Measurements from ENCODE around the gene FFAR3.
"Not testable (repeated sequence)": the region's sequence is repeated elsewhere in the genome, so short reads cannot be mapped to it uniquely, and the experiment has no call there.

FFAR3 gene

GRCh38 chr19:35351411-35352176 is 6.7 kb upstream of the FFAR3 start:
- no peak for DNase-seq

DNA sequence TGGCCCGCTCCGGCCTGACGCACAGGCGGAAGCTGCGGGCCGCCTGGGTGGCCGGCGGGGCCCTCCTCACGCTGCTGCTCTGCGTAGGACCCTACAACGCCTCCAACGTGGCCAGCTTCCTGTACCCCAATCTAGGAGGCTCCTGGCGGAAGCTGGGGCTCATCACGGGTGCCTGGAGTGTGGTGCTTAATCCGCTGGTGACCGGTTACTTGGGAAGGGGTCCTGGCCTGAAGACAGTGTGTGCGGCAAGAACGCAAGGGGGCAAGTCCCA is 6.1 kb upstream of the FFAR3 start:
- DNase-seq: no peak

- DNase-seq: peak; percentile 67
These were observed 5.6 kb upstream of the FFAR3 start for GRCh38 chr19:35352448-35353304.

GRCh38 chr19:35353635-35354034 is 4.6 kb upstream of the FFAR3 start:
- DNase-seq: peak; percentile 30

DNA sequence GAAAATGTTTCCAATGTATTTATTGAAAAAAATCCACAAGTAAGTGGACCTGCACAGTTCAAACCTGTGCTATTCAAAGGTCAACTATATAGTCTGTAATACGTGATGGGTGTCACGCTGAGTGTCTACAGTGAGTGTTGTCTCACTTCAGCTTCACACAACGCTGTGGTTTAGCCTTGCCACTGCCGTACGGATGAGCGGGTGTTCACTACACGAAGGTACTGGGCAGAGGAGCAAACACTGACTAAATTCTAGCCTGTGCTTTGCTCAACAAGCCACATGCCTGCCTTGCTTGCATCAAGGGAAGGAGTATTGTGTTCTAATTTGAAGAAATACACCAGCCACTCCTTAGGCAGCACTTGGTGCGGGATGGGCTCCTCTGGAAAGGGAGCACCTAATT is 3.4 kb upstream of the FFAR3 start:
- no peak for DNase-seq

DNA sequence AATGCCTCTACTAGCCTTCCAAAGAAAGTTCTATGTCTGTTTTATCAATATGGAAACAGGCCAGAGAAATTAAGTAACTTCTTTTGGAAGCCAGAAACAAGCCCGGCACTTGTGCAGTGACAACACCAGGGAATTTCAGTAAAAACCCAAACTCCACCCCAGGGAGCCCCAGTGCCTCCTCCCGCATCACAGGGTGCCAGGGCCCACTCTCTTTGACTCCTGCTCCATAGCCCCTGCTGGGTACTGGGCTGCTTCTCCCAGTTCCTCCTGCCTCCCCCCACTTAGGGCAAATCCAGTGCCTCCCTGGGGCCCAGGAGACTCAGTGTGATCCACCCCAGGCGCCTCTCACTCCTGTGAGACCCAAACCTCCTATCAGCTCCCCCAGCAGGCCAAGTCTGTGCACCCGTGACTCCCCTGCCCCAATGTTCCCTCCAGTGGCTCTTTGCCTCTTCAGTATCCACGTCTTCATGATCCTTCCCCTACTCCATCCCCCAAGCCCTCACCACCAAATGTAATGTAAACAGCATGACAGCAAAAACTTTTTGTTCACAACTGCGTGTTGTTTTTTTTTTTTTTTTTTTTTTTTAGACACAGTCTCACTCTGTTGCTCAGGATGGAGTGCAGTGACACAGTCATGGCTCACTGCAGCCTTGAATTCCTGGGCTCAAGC is 2.3 kb upstream of the FFAR3 start:
- DNase-seq: no peak

GRCh38 chr19:35358834-35359233 is 574 bp downstream of the FFAR3 start:
- DNase-seq: not testable (repeated sequence)

- not testable (repeated sequence) for DNase-seq
These were observed 1.1 kb downstream of the FFAR3 start for GRCh38 chr19:35359395-35359794.

DNA sequence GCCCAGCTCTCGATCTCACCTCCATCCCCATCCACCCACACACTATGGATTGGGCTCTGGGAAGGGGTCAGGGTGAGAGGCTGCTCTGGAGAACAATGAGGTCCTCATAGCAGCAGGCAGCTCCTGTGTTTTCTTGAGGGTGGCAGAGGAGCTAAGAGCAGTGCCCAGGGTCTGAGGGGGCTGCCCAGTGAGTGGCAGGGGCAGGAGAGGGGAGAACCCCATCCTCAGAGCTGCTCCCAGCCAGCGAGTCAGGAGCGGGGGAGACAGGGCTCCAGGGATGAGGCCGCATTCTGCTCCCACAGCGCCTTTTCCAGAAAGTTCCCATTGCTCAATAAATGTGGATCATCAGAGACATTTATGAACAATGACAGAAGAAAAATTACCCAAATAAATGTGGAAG is 1.8 kb downstream of the FFAR3 start:
- not testable (repeated sequence) for DNase-seq

- DNase-seq: no peak
These were observed 2.7 kb downstream of the FFAR3 start for GRCh38 chr19:35360880-35361420.

DNA sequence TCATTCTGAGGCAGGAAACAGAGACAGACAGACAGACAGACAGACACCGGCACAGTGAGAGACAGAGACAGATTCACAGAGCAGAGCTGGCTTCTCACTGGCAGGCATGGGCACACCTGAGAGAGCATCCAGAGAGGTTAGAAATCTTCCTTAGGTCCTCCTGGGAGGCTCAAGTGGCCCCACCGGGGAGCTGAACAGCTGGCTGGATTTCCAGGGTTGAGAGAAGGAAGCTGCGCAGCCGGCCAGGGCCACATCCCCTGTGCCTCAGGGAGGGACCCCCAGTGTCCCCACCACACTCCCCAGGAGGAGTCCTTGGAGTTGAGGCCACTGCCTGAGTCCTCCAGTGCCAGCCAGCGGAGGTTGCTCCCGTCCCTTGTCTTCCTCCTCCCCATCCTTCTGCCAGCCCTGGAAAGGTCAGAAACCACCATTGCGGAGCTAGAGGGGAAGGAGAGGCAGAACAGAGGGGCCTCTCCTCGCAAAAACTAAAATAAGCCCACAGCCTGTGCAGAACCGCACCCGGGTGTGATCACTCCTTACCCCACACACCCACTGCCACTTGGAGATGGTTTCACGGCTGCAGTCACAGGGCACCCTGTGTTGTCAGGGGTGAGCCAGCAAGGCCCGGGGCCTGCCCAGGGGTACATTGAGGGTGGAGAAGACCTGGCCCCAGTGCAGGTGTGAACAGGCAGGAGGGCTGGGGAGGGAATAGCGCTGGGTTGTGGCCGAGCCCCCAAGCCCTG is 4.2 kb downstream of the FFAR3 start:
- no peak for DNase-seq

- no peak for DNase-seq
These were observed 4.8 kb downstream of the FFAR3 start for GRCh38 chr19:35363001-35363590.

DNA sequence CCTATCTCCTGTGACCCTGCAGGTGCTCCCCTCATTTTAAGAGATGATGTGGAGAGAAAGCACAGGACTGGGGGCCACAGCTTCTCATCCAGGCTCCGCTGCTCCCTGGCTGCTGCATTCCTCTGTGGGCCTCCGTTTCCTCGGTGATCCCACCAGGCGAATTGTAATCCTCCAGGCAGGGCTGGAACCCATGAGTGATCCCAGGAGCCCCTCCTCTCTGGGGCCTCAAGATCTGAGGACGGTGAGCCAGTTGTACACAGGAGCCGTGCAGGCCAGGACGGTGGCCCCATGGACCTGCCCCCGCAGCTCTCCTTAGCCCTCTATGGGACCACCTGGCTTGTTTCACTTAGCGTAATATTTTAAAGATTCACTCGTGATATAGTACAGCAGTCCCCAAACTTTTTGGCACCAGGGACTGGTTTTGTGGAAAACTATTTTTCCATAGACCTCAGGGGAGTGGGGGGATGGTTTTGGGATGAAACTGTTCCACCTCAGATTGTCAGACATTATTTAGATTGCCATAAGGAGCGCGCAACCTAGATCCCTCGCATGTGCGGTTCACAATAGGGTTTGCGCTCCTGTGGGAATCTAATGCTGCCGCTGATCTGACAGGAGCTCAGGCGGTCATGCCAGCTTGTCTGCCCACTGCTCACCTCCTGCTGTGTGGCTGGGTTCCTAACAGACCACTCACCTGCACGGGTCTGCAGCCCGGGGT is 5.6 kb downstream of the FFAR3 start:
- no peak for DNase-seq

- DNase-seq: no peak
These were observed 7.0 kb downstream of the FFAR3 start for GRCh38 chr19:35365303-35365702.

- no peak for DNase-seq
These were observed 10.1 kb downstream of the FFAR3 start for GRCh38 chr19:35368378-35368777.

GRCh38 chr19:35369522-35369921 is 11.3 kb downstream of the FFAR3 start:
- no peak for DNase-seq

- DNase-seq: no peak
These were observed 12.5 kb downstream of the FFAR3 start, which contains the start of gene GPR42 for GRCh38 chr19:35370722-35371121. Gene GPR42 (plus strand): TSS chr19:35371068. CDS start chr19:35371360, 292 bp downstream.

GRCh38 chr19:35373492-35373891 is 15.2 kb downstream of the FFAR3 start:
- no peak for DNase-seq

DNA sequence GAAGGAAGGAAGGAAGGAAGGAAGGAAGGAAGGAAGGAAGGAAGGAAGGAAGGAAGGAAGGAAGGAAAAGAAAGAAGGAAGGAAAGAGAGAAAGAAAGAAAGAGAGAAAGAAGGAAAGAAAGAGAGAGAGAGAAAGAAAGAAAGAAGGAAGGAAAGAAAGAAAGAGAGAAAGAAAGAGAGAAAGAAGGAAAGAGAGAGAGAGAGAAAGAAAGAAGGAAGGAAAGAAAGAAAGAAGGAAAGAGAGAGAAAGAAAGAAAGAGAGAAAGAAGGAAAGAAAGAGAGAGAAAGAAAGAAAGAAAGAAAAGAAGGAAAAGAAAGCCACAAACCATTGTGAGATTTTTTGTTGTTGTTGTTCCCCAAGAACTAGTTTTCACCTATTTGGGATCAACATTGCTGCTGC is 15.8 kb downstream of the FFAR3 start:
- DNase-seq: not testable (repeated sequence)

- DNase-seq: no peak
These were observed 17.4 kb downstream of the FFAR3 start for GRCh38 chr19:35375505-35376307.

GRCh38 chr19:35377656-35378055 is 19.4 kb downstream of the FFAR3 start:
- no peak for DNase-seq
